Glutamatergic neuron (in vitro differentiated cells): ENCODE measurements around the gene CATSPER1. TPM values are rescaled to one million over a fixed set of nuclear protein-coding genes. Genes with fewer than 3 reads are reported as not detected.

Source experiments
- DNase-seq: peaks from one replicate; pipeline ENCODE4 v3.0.0; 2022
- H3K27ac Mint-ChIP-seq: one replicate; pipeline ENCODE4 v1.8.0; 2020; ENCODE audit warnings: mild to moderate bottlenecking, mixed read lengths, inconsistent platforms; ENCODE audit not compliant: unreplicated experiment
- H3K27me3 Mint-ChIP-seq: one replicate; pipeline ENCODE4 v1.8.0; 2020; ENCODE audit warnings: mild to moderate bottlenecking, moderate library complexity, mixed read lengths, inconsistent platforms; ENCODE audit not compliant: unreplicated experiment
- H3K36me3 Mint-ChIP-seq: one replicate; pipeline ENCODE4 v1.8.0; 2020; ENCODE audit warnings: mild to moderate bottlenecking, mixed read lengths, inconsistent platforms; ENCODE audit not compliant: unreplicated experiment
- H3K4me1 Mint-ChIP-seq: one replicate; pipeline ENCODE4 v1.8.0; 2020; ENCODE audit warnings: mild to moderate bottlenecking, low read depth, mixed read lengths, inconsistent platforms; ENCODE audit not compliant: unreplicated experiment
- H3K4me3 Mint-ChIP-seq: one replicate; pipeline ENCODE4 v1.8.0; 2020; ENCODE audit warnings: mild to moderate bottlenecking, mixed read lengths, inconsistent platforms; ENCODE audit not compliant: unreplicated experiment
- H3K9me3 Mint-ChIP-seq: one replicate; pipeline ENCODE4 v1.8.0; 2020; ENCODE audit warnings: mild to moderate bottlenecking, moderate library complexity, mixed read lengths, inconsistent platforms; ENCODE audit not compliant: unreplicated experiment
- total RNA-seq: library from RNA; stranded (reverse); fragmentation: NEBNext Ultra II Directional; extraction: Animal tissue kit (Norgen Biotek cat#: 25700); gene quantifications from one replicate; pipeline ENCODE4 v1.2.1, GENCODE V29; 2021; ENCODE audit not compliant: unreplicated experiment
- TF ChIP-seq, protein P1 (sequence below): fragments of 200-600 bp; sonication (generic); IDR thresholded peaks from one replicate; pipeline ENCODE4 v1.5.0; 2021; ENCODE audit not compliant: partially characterized antibody, unreplicated experiment

The CATSPER1 gene
- total RNA-seq, 1 donor from 2014 or later: not detected

DNA sequence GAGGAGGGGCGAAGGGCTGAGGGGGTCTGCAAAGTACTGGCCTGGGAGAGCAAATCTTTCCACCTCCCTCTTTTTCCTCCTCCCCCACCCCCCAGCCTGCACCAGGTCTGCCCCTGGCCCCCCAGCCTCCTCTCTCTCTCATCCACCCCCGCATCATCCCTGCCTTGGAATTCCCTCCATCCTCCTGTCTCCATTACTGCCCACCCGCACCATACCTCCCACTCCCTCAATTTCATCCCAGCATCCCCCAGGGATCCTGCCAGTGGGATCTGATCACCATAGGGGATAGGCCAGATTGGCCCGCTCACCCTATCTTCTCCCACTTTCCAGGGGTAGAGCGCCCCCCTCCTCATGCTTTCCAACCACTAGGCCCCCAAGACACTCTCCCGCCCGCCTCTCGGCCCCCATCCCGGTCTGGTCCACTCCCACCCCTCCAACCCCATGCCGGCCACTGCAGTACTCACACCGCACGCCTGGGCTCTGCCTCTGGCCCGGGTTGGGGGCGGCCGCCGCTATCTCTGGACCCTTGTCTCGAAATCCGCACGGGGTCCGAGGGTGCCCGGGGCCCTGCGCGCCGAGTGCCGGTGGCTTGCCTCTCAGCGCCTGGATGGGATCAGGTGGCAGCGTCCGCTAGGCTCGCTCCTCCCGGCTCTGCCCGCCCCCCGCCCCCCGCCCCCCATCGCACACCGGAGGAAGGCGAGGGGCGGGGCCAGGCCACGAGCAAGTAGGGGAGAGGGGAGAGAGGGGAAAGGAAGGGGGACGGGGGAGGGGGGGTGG is 22.5 kb upstream of the CATSPER1 start, which contains the start of gene GAL3ST3:
Gene GAL3ST3 (minus strand): TSS at position 615 of the 777 bp plus-strand sequence. CDS start 3,746 bp downstream, outside the sequence.
- Mint-ChIP-seq H3K27me3 (peaks cover 8% of the 10 kb centered on the region), H3K27ac (no peak within 1 kb of the TSS)

DNA sequence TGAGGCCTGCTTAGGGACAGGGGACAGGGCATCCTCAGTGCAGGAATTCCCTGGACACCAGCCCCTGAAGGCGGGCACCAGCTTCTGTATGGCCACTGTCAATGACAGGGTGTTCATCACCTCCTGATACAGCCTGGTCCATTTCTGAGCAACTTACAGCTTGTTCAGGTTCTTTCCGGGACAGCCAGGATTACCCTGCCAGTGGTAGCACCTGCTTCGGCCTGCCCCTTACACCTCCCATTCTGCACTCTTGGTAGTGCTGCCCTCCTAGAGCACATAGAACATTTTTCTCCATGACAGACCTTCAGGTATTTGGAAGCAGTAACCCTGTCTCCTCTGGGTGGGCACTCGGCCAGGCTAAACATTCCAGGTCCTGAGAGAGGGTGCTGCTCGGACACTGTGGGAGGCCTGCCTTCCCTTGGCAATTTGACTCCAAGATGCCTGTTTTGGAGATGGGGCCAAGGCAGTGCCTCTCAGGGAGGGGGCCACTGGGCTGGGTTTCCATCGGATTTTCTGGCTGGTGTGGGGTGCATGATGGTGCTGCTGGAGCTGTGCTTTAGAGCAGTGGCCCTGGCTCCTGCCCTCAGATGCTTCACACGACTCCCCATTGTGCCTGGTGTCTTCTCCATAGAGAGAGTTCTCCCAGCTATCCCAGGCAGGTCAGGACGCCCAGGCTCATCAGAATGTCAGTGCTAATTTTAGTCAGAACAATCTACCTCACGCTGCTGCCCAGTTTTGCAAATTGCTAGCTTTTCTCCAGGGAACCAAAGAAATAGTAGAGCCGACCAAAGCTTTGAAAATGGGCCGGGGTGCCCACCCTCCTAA is 21.5 kb upstream of the CATSPER1 start:
- no peak for DNase-seq
- H3K4me3 Mint-ChIP-seq: peak overlapping the region; percentile 68
- peaks cover 8% of the 10 kb centered on the region for H3K27me3 Mint-ChIP-seq
- H3K27ac Mint-ChIP-seq: no peak overlapping the region
- H3K4me1 Mint-ChIP-seq: peaks cover 17% of the 10 kb centered on the region
- no peaks in the 10 kb centered on the region for H3K36me3 Mint-ChIP-seq
- H3K9me3 Mint-ChIP-seq: peaks cover 5% of the 10 kb centered on the region
- TF ChIP-seq, protein P1, sequence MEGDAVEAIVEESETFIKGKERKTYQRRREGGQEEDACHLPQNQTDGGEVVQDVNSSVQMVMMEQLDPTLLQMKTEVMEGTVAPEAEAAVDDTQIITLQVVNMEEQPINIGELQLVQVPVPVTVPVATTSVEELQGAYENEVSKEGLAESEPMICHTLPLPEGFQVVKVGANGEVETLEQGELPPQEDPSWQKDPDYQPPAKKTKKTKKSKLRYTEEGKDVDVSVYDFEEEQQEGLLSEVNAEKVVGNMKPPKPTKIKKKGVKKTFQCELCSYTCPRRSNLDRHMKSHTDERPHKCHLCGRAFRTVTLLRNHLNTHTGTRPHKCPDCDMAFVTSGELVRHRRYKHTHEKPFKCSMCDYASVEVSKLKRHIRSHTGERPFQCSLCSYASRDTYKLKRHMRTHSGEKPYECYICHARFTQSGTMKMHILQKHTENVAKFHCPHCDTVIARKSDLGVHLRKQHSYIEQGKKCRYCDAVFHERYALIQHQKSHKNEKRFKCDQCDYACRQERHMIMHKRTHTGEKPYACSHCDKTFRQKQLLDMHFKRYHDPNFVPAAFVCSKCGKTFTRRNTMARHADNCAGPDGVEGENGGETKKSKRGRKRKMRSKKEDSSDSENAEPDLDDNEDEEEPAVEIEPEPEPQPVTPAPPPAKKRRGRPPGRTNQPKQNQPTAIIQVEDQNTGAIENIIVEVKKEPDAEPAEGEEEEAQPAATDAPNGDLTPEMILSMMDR: no peak

More for the DNA sequence above, 22.5 kb upstream of the CATSPER1 start, which contains the start of gene GAL3ST3:
- TF ChIP-seq, protein P1: no peak
- Mint-ChIP-seq H3K4me3 (peak within 1 kb of the TSS; percentile 68), H3K36me3 (no peaks in the 10 kb centered on the region), H3K9me3 (peaks cover 10% of the 10 kb centered on the region), H3K4me1 (peaks cover 22% of the 10 kb centered on the region)
- DNase-seq: peak; percentile 55

DNA sequence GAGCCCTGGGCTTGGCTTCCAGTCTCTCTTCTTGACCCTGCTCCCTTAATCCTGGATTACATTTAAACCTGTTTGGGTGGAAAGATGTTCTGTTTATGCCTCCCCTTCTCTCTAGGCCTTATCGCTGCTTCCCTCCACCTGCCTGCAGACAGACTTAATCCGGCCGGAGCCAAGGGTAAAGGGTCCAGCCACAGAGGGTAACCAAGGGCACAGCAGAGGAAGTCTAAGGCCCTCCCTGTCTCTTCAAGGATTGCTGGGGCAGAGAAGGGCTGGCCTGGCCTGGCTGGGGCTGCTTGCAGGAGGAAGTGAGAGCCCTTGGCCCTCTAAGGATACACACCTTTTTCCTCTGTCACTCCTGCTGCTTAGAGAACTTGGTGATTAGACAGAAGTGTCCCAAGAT is 20.6 kb upstream of the CATSPER1 start:
- H3K4me3 Mint-ChIP-seq: no peak overlapping the region
- H3K27ac Mint-ChIP-seq: no peak overlapping the region
- H3K9me3 Mint-ChIP-seq: peaks cover 4% of the 10 kb centered on the region
- TF ChIP-seq, protein P1: no peak
- DNase-seq: no peak
- H3K4me1 Mint-ChIP-seq: peaks cover 16% of the 10 kb centered on the region
- no peaks in the 10 kb centered on the region for H3K36me3 Mint-ChIP-seq
- peaks cover 7% of the 10 kb centered on the region for H3K27me3 Mint-ChIP-seq

DNA sequence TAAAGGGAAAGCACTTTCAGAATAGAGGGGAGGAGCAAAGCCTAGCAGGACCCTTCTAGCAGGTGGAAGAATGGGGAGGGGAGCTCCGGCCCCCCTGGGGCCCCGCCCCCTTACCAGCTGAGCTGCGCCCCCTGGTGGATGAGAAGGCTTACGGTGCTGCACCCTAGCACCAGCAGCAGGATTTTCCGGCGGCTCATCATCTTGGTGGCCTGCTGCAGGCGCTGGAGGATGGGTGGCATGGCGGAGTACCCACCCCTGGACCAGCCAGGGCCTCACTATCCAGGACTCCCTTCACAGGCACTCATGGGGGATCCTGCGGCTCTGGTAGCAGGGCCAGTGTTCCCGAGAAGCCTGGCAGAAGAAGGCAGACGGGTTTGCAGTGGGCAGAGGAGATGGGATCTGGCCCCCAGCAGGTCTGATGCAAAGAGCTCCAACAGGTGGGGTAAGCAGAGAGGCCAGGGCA is 18.9 kb upstream of the CATSPER1 start:
- Mint-ChIP-seq H3K27ac (no peak overlapping the region), H3K4me3 (no peak overlapping the region)
- TF ChIP-seq, protein P1: peak; percentile 96

More for the DNA sequence above, 18.9 kb upstream of the CATSPER1 start:
- H3K36me3 Mint-ChIP-seq: no peaks in the 10 kb centered on the region
- peaks cover 7% of the 10 kb centered on the region for H3K4me1 Mint-ChIP-seq
- H3K27me3 Mint-ChIP-seq: peaks cover 5% of the 10 kb centered on the region
- peaks cover 2% of the 10 kb centered on the region for H3K9me3 Mint-ChIP-seq
- DNase-seq: peak; percentile 88
